Epithelial cell of esophagus (primary cell): ENCODE measurements around the gene ABCC10.

Experiments used
- DNase-seq: peaks from one replicate; pipeline ENCODE4 v3.0.0; 2010; ENCODE audit warnings: low read depth
- H3K4me3 ChIP-seq: 2 replicates; pipeline ENCODE4 v1.5.1; 2011; ENCODE audit warnings: mild to moderate bottlenecking, low read length, control low read depth
- CTCF ChIP-seq: IDR thresholded peaks from 2 replicates; pipeline ENCODE4 v1.5.1; 2011; ENCODE audit warnings: low read depth, mild to moderate bottlenecking, low read length, control low read depth, inconsistent platforms; ENCODE audit not compliant: insufficient read depth; ENCODE audit errors: missing control alignments

The ABCC10 gene

DNA sequence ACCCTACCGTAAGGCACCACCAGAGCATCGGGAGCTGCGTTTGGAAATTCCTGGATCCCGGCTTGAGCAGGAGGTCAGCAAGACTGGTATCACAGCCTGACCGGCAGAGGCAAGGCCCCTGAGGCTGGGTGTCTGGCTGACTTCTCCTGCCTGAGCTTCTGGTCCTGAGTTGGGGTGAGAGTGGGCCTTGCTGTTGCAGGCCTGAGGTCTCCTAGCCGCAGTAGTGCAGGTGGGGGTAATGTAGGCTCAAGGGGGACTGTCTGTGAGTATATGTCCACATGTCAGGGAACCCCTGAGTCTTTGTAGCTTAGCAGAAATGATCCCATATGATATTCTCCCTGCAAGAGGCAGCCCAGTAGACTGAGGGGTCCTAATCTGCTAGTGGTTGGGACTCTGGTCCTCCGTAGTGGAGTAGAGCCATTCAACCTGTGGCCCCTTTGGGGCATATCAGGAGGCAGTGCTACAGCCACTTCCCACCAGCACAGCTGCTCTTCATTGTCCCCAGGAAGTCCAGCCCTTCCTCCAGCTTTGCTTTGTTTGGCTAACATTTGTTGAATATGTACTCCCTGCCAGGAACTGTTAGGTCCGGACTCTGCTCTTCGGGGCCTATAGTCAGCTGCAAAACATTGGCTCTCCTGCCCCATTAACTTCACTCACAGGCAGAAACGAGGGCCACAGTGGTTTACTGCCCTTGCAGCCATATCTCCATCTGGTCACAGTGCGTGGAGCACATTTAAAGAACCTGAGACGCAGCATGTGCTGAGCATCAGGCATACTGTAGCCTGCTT is 71.9 kb downstream of the ABCC10 start:
- no peak overlapping the region for H3K4me3 ChIP-seq
- TF ChIP-seq CTCF: no peak
- DNase-seq: no peak
